Measurements from ENCODE around the gene SVOPL. TPM values are rescaled to one million over a fixed set of nuclear protein-coding genes. Genes with fewer than 3 reads are reported as not detected.
A peak's percentile ranks its signal among the peaks of the same experiment; 100 is the strongest.

The SVOPL gene
- polyA plus RNA-seq, 12 donors = 0.41 to 0.61 TPM; not detected in 10

DNA sequence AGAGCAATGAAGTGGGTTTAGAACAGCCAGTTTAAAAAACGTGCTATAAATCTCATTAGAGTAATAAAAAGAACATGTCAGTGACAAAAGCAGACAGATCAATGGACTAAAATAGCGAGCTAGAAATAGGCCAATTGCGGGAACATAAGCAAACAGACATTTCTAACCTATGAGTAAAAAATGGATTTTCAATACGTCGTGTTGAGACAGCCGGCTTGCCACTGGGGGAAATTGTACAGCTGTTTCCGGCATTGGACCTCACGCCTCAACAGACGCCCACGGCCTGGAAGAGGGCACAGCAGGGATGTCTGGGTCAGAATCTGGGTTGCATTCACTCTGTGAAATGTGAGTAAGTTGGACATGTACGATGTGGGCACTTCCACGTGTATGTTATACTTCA, 92.9 kb downstream of the SVOPL start:
- peak; percentile 4 for DNase-seq

DNA sequence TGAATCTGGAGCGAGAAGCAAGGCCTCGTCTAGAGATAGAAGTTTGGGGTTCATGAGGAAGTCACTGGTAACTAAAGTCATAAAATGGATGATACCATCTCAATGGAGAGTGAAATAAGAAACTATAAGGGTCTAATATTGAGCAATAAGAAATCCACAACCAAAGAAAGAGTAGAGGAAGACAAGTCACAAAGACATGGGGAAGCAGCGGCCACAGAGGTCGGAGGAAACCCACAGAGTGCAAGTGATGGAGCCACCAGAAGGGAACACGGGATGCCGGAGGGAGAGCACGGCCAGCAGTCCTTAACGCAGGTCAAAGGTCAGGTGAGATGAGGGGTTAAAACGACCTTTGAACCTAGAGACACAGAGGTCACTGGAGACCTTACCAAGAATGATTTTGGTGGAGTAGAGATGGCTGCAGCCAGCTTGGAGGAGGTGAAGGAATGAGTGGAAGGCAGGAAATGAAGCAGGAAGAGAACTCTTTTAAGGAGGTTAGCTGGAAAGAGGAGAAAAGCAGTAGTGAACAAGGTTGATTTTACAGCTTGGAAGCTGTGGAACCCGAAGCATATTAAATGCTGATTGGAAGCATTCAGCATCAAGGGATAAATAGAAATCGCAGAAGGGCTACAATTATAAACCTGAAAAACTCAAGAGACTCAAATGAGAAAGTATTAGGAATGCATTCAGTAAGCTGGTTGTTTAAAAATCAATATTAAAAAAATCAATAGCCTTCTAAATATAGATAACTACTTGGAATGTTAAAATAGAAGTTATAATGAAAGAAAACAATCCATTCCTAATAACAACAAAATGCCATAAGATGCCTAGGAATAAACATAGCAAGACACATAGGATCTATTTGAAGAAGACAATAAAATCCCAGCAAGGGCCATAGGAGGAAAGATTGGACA, 93.7 kb downstream of the SVOPL start:
- no peak for DNase-seq

DNA sequence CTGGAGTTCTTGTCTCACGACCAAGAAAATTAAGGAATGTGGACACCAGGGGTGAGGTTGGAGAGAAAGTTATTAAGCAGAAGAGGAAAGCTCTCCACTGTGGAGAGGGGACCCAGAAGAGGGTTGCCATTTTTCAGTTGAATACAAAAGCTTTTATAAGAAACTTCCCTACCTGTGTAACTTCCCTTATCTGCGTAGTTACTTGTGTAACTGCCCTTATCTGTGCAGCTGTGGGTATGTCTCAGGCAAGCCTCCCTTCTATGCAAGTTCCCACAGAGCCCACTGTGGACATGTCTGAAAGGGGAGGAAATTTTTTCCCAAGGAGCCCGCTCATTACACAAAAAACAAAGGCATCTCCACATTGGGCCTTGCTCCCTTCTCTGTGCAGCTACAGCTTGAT, 94.9 kb downstream of the SVOPL start:
- DNase-seq = no peak

DNA sequence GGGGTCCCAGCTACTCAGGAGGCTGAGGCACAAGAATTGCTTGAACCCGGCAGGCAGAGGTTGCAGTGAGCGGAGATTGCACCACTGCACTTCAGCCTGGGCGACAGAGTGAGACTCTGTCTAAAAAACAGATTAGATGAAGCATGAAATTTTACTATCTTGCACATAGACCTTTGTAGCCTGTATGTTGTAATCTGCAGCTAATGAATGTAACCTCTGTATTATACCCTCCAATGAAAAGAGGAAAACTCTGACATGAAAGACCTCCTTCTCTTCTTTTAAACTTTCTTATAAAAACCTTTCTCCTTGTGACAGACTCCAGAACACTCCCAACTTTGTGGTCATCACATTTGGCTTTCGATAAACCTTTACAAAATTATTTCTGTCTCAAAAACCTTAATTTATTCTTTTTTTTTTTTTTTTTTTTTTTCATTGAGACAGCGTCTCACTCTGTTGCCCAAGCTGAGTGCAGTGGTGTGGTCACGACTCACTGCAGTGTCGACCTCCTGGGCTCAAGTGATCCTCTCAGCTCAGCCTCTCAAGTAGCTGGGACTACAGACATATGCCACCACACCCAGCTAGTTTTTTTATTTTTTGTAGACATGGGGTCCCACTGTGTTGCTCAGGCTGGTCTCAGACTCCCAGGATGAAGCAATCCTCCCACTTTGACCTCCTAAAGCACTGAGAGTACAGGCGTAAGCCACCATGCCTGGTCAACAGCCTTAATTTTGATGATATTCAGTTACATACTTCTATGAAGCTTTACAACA, 97.4 kb downstream of the SVOPL start:
- no peak for DNase-seq

DNA sequence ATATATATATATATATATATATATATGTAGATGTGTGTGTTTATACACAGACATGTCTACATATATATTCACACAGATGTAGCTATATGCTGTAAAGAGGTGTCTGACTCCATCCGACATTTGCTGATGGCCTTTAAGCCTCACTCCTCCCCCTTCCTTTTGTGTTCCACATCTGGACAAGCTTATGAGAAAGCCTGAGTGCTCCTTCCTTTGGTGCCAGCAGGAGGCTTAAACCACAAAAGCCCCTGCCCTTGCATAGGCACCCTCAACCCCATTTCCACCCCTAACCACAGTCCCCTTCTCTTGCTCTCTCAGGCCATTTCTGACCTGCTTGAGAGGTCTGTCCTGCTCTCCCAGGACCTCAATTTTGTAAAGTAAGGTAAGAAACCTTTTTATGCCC, 98.7 kb downstream of the SVOPL start:
- DNase-seq = no peak

DNA sequence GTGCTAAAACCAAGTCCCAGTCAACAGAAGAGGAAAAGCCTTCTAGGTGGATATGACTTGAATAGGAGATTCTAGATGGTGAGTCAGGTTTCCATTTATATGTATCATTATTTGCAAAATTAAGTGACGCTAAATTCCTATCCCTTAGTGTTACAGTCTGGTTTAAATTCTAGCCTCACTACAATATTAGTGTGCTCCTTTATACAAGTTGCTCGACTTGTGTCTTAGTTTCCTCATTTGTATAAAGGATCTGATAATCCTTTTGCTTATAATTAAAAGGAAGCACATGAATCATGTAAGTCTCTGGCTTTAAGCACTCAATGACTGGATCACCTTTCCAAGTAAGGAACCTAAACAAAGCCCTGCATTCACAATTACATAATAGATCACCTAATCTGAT, 105.7 kb downstream of the SVOPL start:
- no peak for DNase-seq

DNA sequence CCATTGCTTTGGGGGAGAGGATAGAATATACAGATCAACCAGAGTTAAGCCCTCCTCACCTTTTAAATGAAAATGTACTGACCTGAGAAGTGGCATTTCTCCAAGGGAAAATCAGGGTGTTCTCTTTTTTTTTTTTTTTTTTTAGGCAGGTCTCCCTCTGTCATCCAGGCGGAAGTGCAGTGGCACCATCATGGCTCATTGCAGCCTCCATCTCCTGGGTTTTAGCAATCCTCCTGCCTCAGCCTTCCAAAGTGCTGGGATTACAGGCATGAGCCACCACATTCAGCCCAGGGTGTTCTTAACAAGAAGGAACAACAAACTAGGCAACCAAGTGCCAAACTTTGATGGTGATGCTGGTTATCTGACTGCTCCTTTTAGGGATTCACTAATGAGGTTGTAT, 111.0 kb downstream of the SVOPL start:
- no peak for DNase-seq

DNA sequence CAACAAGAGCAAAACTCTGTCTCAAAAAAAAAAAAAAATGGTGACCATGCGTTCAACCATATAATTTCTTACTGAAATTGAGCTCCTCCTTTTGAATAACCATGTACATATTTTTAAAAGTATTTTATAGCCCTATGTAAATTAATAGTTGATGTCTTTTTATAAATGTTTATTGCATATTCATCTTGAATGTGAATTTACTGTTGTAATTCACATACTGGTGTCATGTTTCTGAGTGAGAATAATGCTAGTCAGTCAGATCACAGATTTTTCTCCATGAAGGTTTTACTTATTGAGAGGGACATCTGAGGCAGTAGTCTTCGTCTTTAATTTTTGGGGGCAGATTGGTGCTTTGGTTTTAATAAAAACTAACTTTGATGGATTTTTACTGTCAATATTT, 112.2 kb downstream of the SVOPL start:
- DNase-seq = no peak

DNA sequence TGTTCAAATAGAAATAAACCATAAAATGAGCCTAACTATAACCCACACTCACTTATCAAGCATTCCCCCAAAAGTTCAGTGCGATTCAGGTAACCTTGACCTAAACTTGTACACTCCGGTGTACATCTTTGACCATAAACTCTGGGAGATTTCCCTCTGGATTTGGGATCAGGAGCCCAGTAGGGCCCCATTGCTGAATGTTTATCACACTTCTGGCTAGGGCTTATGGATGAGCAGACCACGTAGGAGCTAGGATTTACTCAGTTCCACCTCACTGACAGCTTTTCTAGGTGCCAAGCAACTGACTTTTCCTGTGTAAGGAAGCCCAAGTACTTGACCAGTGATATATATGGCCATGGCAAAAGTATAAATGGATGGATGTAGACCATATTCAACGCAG, 113.7 kb downstream of the SVOPL start:
- no peak for DNase-seq

DNA sequence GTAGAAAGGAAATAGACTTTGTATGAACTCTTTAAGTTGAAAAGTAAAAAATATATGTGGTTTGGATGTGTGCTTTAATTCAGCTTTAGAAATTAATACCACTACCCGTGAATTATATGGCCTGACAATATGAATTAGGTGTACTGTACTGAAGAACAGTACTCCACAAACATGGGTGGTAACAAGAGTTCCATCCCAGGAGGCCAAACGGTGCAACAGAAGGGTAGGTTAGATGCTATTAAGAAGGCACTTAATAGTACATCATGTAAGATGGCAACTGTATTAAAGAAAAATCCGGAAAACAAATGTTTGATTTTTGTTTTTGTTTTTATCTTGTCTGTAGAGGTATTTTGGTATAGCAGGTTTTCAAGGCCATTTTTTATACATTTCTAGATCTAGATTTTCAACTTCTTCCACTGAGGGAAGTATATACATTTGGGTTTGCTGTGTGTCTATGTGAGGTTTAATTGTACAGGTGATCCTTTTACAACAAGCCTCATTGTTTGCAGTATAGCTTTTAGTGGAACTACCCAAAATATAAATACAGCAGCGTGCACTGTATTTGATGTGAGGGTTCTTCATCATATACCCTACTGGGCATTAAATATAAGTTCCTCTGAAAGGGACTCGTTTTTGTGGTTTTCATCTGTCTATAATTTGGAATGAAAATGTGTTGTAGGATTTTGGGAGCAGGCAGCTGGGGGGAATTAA, 115.7 kb downstream of the SVOPL start:
- no peak for DNase-seq

DNA sequence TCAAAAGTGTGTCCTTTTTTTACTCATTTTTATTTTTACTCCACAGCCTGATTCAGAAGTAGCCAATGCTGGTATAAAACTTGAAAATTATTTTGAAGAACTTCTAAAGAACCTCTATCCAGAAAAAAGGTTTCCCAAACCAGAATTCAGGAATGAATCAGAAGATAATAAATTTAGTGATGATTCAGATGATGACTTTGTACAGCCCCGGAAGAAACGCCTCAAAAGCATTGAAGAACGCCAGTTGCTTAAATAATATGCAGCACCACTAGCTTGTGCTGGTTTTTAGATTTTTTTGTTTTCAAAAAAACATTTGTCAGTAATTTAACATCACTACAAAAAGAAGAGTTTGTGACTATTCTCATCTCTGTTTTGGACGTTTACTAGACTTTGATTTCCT, 116.5 kb downstream of the SVOPL start:
- no peak for DNase-seq

DNA sequence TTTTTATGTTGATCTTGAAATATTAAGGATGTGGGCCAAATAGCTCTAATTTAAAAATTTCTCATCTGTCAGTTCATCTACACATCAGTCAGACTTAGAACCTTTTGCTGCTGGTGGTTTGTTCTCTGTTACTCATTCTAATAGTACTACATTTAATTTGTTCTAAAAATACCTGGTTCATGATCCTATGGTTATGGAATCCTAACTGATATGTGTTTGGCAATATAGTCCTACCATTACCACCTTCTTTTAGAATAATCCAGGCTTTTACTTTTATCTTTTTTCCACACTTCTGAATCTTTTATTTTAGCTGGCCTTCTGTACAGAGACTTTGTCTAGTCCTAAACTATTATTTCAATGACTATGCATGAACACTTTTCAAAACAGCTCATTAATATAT, 116.9 kb downstream of the SVOPL start:
- no peak for DNase-seq

DNA sequence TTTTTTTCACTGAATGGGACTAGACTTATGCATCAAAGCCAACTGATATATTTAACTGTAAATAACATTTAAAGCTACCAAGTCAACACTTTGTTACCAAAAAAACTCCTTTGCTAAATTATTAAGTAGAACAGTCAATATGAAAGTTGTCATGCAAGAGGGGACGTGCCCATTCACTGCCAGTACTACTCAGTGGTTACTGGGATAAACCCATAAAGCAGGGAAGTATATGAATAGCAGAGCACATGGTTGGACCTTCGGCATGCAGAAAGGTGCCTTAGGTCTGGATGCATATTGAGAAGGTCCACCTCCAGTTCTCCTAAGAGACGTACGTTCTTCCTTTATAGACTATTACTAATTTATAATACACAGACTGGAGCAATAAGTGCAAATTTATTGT, 120.1 kb downstream of the SVOPL start:
- no peak for DNase-seq

DNA sequence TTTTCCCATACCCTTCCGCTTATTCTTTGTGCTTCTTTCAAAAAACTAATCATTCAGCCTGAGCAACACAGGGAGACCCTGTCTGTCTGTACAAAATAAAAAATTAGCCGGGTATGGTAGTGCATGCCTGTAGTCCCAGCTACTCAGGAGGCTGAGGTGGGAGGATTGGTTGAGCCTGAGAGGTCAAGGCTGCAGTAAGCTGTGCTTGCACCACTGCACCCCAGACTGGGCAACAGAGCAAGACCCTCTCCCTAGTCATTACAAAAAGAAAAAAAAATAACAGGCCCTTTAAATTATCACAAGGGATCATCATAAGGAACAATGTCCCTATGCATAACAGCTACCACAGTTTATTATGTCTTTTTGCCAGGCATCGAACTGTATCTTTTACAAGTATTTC, 121.5 kb downstream of the SVOPL start:
- no peak for DNase-seq

DNA sequence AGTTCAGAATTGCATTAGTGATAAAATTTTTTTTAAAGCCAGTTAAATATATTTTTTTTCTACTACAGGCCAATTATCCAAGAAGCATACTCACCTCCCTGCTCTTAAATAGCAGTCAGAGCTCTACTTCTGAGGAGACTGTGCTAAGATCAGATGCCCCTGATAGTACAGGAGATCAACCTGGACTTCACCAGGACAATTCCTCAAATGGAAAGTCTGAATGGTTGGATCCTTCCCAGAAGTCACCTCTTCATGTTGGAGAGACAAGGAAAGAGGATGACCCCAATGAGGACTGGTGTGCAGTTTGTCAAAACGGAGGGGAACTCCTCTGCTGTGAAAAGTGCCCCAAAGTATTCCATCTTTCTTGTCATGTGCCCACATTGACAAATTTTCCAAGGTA, 122.0 kb downstream of the SVOPL start:
- no peak for DNase-seq

DNA sequence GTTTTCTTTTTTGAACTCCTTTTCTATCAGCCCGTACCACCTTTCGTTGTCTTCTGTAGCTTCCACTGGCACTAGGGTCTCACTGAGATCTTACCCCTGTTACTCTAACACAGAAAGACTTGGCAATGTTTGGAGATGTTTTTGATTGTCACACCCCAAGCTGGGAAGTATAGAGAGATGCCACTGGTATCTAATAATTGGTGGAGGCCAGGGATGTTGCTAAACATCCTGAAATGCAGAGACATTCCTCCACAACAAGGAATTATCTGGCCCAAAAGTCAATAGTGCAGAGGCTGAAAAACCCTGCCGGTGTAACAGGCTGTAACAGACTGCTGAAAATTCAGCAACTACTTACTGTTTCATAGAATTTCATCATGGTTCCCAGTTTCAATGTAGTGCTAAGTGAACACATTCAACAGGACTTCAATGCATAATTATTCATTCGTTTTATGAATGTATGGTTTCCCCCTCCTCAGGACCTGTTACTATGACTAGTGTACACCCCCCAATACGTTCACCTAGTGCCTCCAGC, 125.2 kb downstream of the SVOPL start:
- no peak for DNase-seq

DNA sequence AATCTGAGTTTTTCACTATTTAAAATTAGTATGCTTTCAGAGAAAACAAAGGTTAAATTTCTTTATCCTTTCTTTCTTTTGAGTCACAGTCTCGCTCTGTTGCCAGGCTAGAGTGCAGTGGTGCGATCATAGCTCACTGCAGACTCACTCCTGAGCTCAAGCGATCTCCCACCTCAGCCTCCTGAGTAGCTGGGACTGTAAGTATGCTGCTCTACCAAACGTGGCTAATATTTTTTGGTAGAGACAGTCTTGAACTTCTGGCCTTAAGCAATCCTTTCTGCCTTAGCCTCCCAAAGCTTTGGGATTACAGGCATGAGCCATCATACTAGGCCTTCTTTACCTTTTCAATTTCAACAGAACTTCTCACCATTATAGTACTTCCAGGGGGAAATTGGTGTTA, 127.4 kb downstream of the SVOPL start:
- no peak for DNase-seq

DNA sequence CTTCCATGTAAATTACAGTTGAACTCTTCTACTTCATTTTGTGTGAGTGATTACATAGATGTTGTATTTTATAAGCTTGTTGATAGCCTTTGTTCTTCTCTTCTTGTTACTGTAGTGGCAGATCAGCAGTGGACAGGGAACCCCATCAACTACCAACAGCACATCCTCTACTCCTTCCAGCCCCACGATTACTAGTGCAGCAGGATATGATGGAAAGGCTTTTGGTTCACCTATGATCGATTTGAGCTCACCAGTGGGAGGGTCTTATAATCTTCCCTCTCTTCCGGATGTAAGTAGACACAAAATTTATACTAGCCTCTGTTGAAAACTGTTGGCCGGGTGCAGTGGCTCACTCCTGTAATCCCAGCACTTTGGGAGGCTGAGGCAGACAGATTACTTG, 130.4 kb downstream of the SVOPL start:
- no peak for DNase-seq

DNA sequence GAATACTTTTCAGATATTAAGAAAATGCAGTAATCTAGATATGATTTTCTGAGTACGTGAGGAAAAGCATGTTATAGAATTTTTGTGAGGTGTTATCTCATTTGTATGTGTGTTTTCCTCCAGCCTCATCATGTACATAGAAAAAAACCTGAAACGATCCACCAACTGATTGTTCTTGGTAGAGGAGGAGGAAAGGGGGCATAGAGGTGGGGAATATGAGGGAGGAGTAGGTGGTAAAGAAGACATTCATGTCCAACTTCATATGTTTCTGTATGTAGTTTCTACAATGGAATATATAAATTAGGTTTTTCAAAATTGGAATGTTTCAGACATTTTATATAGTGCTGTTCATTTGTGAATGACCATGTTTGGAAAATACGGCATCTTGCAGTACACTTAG, 131.7 kb downstream of the SVOPL start:
- no peak for DNase-seq

DNA sequence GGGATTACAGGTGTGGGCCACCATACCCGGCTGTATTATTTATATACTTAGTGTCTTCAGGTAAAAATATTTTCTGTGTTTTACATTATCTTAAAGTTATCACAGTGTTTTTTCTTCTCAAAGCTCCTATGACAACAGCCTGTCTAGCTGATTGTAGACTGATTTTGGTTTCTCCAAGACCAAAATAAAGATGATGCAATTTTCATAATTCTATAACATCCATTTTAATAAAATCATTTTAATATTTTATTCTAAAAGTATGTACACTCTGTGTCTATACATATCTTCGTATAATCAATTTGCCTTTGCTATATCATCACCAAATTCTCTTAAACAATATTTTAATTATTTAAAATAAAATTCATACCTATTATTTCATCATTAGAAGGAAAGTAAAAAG, 132.5 kb downstream of the SVOPL start:
- DNase-seq = no peak

DNA sequence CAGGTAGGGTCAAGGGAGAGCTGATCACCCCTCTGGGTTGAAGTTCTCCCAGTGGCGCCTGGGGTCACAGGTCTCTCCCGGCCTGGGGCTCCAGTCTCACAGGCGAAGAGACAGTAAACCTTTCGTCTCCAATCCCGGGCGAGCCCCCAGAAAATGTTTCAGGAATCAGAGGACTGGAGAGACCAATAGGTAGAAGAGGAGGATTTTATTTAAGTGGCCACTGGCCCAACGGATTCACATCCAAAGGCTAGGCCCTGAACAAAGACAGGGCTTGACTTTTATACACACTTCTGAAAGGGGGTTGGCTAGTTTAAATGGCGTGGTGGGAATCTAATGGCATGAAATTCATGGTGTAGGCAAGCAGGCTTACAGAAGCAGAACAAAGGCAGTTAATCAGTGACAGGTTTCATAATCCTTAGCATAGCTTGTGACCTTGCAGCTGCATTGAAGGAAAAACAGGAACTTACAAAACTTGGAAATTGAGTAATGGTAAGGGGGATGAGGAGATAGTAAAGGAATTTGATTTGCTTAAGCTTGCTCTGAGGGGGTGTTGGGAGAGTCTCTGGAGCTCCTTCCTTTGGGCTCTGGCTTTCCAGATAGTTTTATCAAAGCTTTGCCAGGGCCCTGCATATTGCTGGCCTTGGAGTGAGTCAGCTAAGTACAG, 135.6 kb downstream of the SVOPL start:
- DNase-seq = no peak

DNA sequence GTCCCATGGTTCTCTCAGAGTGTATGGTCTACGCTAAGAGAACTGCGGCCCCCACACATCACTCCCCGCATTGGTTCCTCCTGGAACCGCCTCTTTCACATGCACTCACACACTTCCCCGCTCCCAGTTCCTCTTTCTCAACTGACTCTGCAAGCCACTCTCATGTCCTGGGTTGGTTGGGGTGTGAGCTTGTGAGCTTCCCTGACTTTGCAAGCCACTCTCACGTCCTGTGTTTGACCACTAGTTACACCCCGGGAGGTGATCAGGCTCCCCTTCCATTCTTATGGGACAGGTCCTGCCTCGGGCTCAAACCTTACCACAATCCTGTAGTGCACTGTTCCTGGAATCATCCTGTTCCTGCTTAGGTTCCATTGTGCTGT, 136.1 kb downstream of the SVOPL start:
- DNase-seq = no peak
